ENCODE measurements around the gene TLL1.

- TF ChIP-seq CTCF (IDR thresholded peaks at IDR 0.05; ENCODE audit: low read depth, low read length, poor library complexity, severe bottlenecking) = no peak
- no peak for TF ChIP-seq EZH2phosphoT487 (IDR thresholded peaks at IDR 0.05; ENCODE audit: borderline replicate concordance, low read length)
Measured at GRCh38 chr4:166078955-166079354, 205.9 kb downstream of the TLL1 start.
